Neuron (in vitro differentiated cells): ENCODE data around the gene SRPK2.
"Not testable (repeated sequence)": the region's sequence is repeated elsewhere in the genome, so short reads cannot be mapped to it uniquely, and the experiment has no call there.

Source experiments
- H2AFZ ChIP-seq: one replicate; pipeline ENCODE4 v1.6.1; 2013; ENCODE audit warnings: low read depth, mild to moderate bottlenecking, inconsistent platforms, low read length, moderate library complexity
- H3K27me3 ChIP-seq: one replicate; pipeline ENCODE4 v1.6.1; 2013; ENCODE audit warnings: low read length; ENCODE audit not compliant: insufficient read depth
- H3K36me3 ChIP-seq: one replicate; pipeline ENCODE4 v1.6.1; 2013; ENCODE audit warnings: low read length; ENCODE audit not compliant: insufficient read depth
- H3K4me1 ChIP-seq: one replicate; pipeline ENCODE4 v1.6.1; 2013; ENCODE audit warnings: low read length; ENCODE audit not compliant: insufficient read depth
- H3K4me3 ChIP-seq: 2 replicates; pipeline ENCODE4 v1.5.1; 2013; ENCODE audit warnings: mild to moderate bottlenecking, low read length, moderate library complexity
- H3K9me3 ChIP-seq: one replicate; pipeline ENCODE4 v1.6.1; 2013; ENCODE audit warnings: low read length

SRPK2 gene

GRCh38 chr7:105270117-105270516 is 118.6 kb downstream of the SRPK2 start:
- Histone ChIP-seq H3K4me3 (no peak overlapping the region), H2AFZ (peak overlapping the region; percentile 93), H3K4me1 (peaks cover 28% of the 10 kb centered on the region), H3K27me3 (no peaks in the 10 kb centered on the region), H3K36me3 (no peaks in the 10 kb centered on the region), H3K9me3 (no peaks in the 10 kb centered on the region)

- Histone ChIP-seq H3K9me3 (no peaks in the 10 kb centered on the region), H3K4me1 (peaks cover 28% of the 10 kb centered on the region), H3K27me3 (no peaks in the 10 kb centered on the region), H3K36me3 (no peaks in the 10 kb centered on the region), H3K4me3 (peak overlapping the region; percentile 73), H2AFZ (peak overlapping the region; percentile 93)
These were observed 119.3 kb downstream of the SRPK2 start for GRCh38 chr7:105269397-105269796.

GRCh38 chr7:105268511-105269392 is 120.0 kb downstream of the SRPK2 start:
- peak overlapping the region; percentile 73 for H3K4me3 ChIP-seq

GRCh38 chr7:105268056-105268455 is 120.7 kb downstream of the SRPK2 start:
- H3K9me3 ChIP-seq = no peaks in the 10 kb centered on the region
- no peak overlapping the region for H2AFZ ChIP-seq
- H3K36me3 ChIP-seq = no peaks in the 10 kb centered on the region
- peaks cover 28% of the 10 kb centered on the region for H3K4me1 ChIP-seq
- no peaks in the 10 kb centered on the region for H3K27me3 ChIP-seq
- peak overlapping the region; percentile 73 for H3K4me3 ChIP-seq

More at GRCh38 chr7:105268511-105269392, 120.0 kb downstream of the SRPK2 start:
- H3K36me3 ChIP-seq = no peaks in the 10 kb centered on the region
- no peaks in the 10 kb centered on the region for H3K27me3 ChIP-seq
- H3K4me1 ChIP-seq = peaks cover 28% of the 10 kb centered on the region
- peak overlapping the region; percentile 93 for H2AFZ ChIP-seq
- no peaks in the 10 kb centered on the region for H3K9me3 ChIP-seq

- Histone ChIP-seq H3K27me3 (no peaks in the 10 kb centered on the region), H2AFZ (no peak overlapping the region), H3K4me3 (peak overlapping the region; percentile 73), H3K36me3 (no peaks in the 10 kb centered on the region), H3K9me3 (no peaks in the 10 kb centered on the region), H3K4me1 (peaks cover 28% of the 10 kb centered on the region)
These were observed 121.5 kb downstream of the SRPK2 start for GRCh38 chr7:105267244-105267643.

- H3K27me3 ChIP-seq = no peaks in the 10 kb centered on the region
- H2AFZ ChIP-seq = no peak overlapping the region
- no peak overlapping the region for H3K4me3 ChIP-seq
- no peaks in the 10 kb centered on the region for H3K9me3 ChIP-seq
- H3K4me1 ChIP-seq = peaks cover 26% of the 10 kb centered on the region
- no peaks in the 10 kb centered on the region for H3K36me3 ChIP-seq
These were observed 124.0 kb downstream of the SRPK2 start for GRCh38 chr7:105264707-105265106.

GRCh38 chr7:105261689-105262088 is 127.0 kb downstream of the SRPK2 start:
- Histone ChIP-seq H3K4me3 (no peak overlapping the region), H3K36me3 (no peaks in the 10 kb centered on the region), H3K27me3 (no peaks in the 10 kb centered on the region), H2AFZ (no peak overlapping the region), H3K9me3 (no peaks in the 10 kb centered on the region), H3K4me1 (peaks cover 15% of the 10 kb centered on the region)

GRCh38 chr7:105260201-105260871 is 128.4 kb downstream of the SRPK2 start:
- not testable (repeated sequence) for H3K27me3 ChIP-seq, H3K9me3 ChIP-seq, H2AFZ ChIP-seq, H3K36me3 ChIP-seq, H3K4me3 ChIP-seq
- peaks cover 12% of the 10 kb centered on the region for H3K4me1 ChIP-seq

GRCh38 chr7:105258919-105259318 is 129.8 kb downstream of the SRPK2 start:
- not testable (repeated sequence) for H3K9me3 ChIP-seq, H3K4me3 ChIP-seq, H2AFZ ChIP-seq, H3K36me3 ChIP-seq, H3K27me3 ChIP-seq
- peaks cover 12% of the 10 kb centered on the region for H3K4me1 ChIP-seq

- no peaks in the 10 kb centered on the region for H3K27me3 ChIP-seq
- H3K4me1 ChIP-seq = peaks cover 12% of the 10 kb centered on the region
- H2AFZ ChIP-seq = no peak overlapping the region
- no peaks in the 10 kb centered on the region for H3K36me3 ChIP-seq
- no peak overlapping the region for H3K4me3 ChIP-seq
- H3K9me3 ChIP-seq = no peaks in the 10 kb centered on the region
These were observed 131.4 kb downstream of the SRPK2 start for GRCh38 chr7:105257338-105257737.

GRCh38 chr7:105256761-105257231 is 131.9 kb downstream of the SRPK2 start:
- Histone ChIP-seq H3K9me3 (no peaks in the 10 kb centered on the region), H3K4me1 (peaks cover 12% of the 10 kb centered on the region), H3K4me3 (no peak overlapping the region), H2AFZ (no peak overlapping the region), H3K36me3 (no peaks in the 10 kb centered on the region), H3K27me3 (no peaks in the 10 kb centered on the region)

GRCh38 chr7:105250706-105251105 is 138.0 kb downstream of the SRPK2 start:
- peaks cover 12% of the 10 kb centered on the region for H3K4me1 ChIP-seq
- no peak overlapping the region for H3K4me3 ChIP-seq
- no peaks in the 10 kb centered on the region for H3K36me3 ChIP-seq
- H2AFZ ChIP-seq = no peak overlapping the region
- no peaks in the 10 kb centered on the region for H3K9me3 ChIP-seq
- H3K27me3 ChIP-seq = no peaks in the 10 kb centered on the region

GRCh38 chr7:105250239-105250638 is 138.5 kb downstream of the SRPK2 start:
- Histone ChIP-seq H3K4me3 (no peak overlapping the region), H3K27me3 (no peaks in the 10 kb centered on the region), H3K9me3 (no peaks in the 10 kb centered on the region), H3K36me3 (no peaks in the 10 kb centered on the region), H2AFZ (no peak overlapping the region), H3K4me1 (peaks cover 17% of the 10 kb centered on the region)
